Heart right ventricle (tissue), 16 donors: Measurements from ENCODE around the gene PHYHD1. TPM values are rescaled to one million over a fixed set of nuclear protein-coding genes. Genes with fewer than 3 reads are reported as not detected.

Experiments used
- ATAC-seq, 8 donors: fragments of 200-7000 bp; cut with Tn5 transposase; one replicate each; pipeline ENCODE4 v1.9.1; 2020; ENCODE audit warnings: mild to moderate bottlenecking in 8 of 8, moderate library complexity in 8 of 8, moderate number of reproducible peaks in 1 of 8
- DNase-seq, 2 donors: peaks; one replicate each; pipeline ENCODE4 v3.0.0-alpha.2; 2020
- H3K27ac ChIP-seq, 10 donors: fragments of 200-600 bp; sonication (generic) in 2 of 10; one replicate each; pipeline versions ENCODE4 v1.5.0 to v1.8.0; 2020 to 2022; ENCODE audit warnings: mild to moderate bottlenecking in 3 of 10
- H3K27me3 ChIP-seq, 7 donors: fragments of 200-600 bp; one replicate each; pipeline ENCODE4 v1.8.0; 2021 to 2022; ENCODE audit warnings: mild to moderate bottlenecking in 2 of 7
- H3K36me3 ChIP-seq, 9 donors: fragments of 200-600 bp; sonication (generic) in 1 of 9; one replicate each; pipeline versions ENCODE4 v1.5.0 to v1.8.0; 2020 to 2022; ENCODE audit warnings: mild to moderate bottlenecking in 2 of 9
- H3K4me1 ChIP-seq, 9 donors: fragments of 200-600 bp; sonication (generic) in 1 of 9; one replicate each; pipeline versions ENCODE4 v1.5.0 to v1.8.0; 2020 to 2022; ENCODE audit warnings: mild to moderate bottlenecking in 4 of 9
- H3K4me3 ChIP-seq, 10 donors: fragments of 200-600 bp; sonication (generic) in 2 of 10; one replicate each; pipeline versions ENCODE4 v1.5.0 to v1.8.0; 2020 to 2022; ENCODE audit warnings: mild to moderate bottlenecking in 7 of 10, moderate library complexity in 2 of 10
- H3K9me3 ChIP-seq, 11 donors: fragments of 200-600 bp in 10 of 11; sonication (generic) in 2 of 11; one replicate each; pipeline versions ENCODE4 v1.5.0 to v1.8.0; 2013 to 2022; ENCODE audit warnings: mild to moderate bottlenecking in 2 of 11, control low read depth in 1 of 11, moderate library complexity in 1 of 11
- WGBS, 2 donors: extraction: QIAGEN DNeasy Blood & Tissue Kit; methylation state at CpG; one replicate each; pipeline ENCODE4 v1.1.7; 2013; ENCODE audit warnings: inconsistent platforms in 1 of 2; 5-methylcytosine and 5-hydroxymethylcytosine counted together
- intact Hi-C, 10 donors: fragments of 100-400 bp; cut with DNase I; formaldehyde crosslinking; loops; one replicate each; pipeline versions ENCODE4 v1.11.1 to v1.14.2; 2022
- polyA plus RNA-seq, 2 donors: library from polyadenylated mRNA; stranded (reverse); fragments of 200-250 nt; gene quantifications; one replicate each; pipeline ENCODE4 v1.2.3, GENCODE V29; 2013
- total RNA-seq, 10 donors: library from RNA; stranded (reverse); fragmentation: NEBNext Ultra II Directional in 3 of 10; extraction: Animal tissue kit (Norgen Biotek cat#: 25700) in 3 of 10; gene quantifications; one replicate each; pipeline versions ENCODE4 v1.2.1 to v1.2.4, GENCODE V29; 2021 to 2023
- TF ChIP-seq, protein P1 (sequence below), 9 donors: fragments of 200-600 bp; sonication (generic) in 2 of 9; IDR thresholded peaks; one replicate each; pipeline versions ENCODE4 v1.5.0 to v1.8.0; 2021 to 2022; ENCODE audit warnings: antibody characterized with exemption in 9 of 9, mild to moderate bottlenecking in 5 of 9, moderate library complexity in 1 of 9
- donor health status: Arrhythmogenic right ventricular cardiomyopathy.
- donor health status: ischemic (EF 13 %, LVEDD 7.1; RV severe dilation, severe dysfunction).
- donor health status: healthy with polysubstance abuse.
- donor health status: DM: no; HTN: yes; CAD: no.
- donor health status: DM: no; HTN: no; CAD: no.
- donor health status: ischemic (EF 25% LVEDD 6.9; RV normal size, moderate dysfunction).
- donor health status: ischemic (EF 25% LVEDD 5.7; RV mildly dilated, moderate dysfunction).
- donor health status: healthy.
- donor health status: DM: yes; HTN: yes; CAD: no.
- donor health status: Ischemic cardiomyopathy.
- donor health status: ischemic (EF 35%, LVEDD 5.7; RV mildly dilated, moderate dysfunction).
- donor health status: nonischemic (EF 11% LVEDD 7.7; RV severe dilation, severe dysfunction).
- donor health status: DM: yes; HTN: yes; CAD: no.
- donor health status: PGD.
- donor health status: ischemic (EF 29% LVEDD 5.4; RV normal size, mild dysfunction).
- donor health status: nonischemic (EF 23%, LVEDD 6.1; RV moderate dilation, normal function).

The PHYHD1 gene
- total and polyA plus RNA-seq, 12 donors, result 14.7 to 49.2 (median 24.2) TPM

DNA sequence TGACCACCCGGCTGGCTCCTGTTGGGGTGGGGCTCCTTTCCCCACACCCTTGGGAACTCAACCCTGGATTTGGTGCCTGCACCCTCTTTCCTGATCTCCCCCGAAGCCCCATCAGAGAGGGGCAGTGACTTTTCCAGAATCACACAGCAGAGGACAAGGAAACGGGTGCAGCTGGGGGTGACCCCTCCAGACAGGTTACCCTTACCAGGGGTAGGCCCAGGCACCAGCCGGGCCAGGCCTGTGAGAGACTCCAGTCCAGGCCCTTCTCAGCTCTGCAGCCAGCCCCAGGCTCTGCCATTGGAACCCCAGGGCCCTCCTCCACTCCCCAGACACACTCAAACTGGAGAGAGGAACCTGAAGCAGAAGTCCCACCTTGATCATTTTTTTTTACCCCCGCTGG is 19.0 kb upstream of the PHYHD1 start:
- peak in 3 of 8 donors; percentile 4 to 23 (median 7) for ATAC-seq
- peaks cover 0 to 51% (median 9%) of the 10 kb centered on the region in 9 donors for H3K36me3 ChIP-seq
- 79 to 83% methylated on average over 5 of the region's 5 CpGs for WGBS, 2 donors

DNA sequence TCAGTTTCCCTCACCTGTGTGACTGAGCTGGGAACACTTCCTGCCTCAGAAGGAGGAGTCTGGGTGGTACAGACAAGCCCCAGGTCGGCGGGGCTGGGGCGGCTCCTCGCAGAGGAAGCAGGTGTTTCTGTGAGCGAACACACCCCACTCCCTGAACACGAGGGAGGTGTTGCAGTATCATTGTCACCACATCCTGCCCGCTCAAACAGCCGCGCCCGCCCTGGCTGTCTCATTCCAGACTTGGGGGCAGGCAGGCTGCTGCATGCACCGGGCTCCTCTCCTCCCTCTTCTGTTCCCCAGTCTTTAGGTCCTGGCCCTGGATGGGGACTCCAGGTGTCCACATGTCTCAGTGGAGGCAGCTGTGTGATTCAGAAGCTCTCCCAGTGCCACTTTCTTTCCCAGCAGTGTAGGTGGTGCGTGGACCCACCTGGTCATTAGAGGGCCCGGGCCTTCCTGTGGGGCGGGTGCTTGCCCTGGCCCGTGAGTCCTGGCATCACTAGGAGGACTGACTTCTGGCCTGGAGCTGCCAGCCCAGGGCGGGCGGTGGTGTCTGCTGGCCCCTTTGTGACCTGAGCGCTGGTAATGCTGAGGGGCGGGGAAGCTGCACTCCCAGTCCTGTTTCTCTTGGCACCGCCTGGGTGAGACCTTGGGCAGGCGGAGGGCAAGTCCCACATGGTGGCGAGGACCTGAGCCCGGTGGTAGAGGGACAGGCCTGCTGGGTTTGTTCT is 18.3 kb upstream of the PHYHD1 start:
- Histone ChIP-seq H3K4me1 (peaks cover 15 to 69% (median 52%) of the 10 kb centered on the region in 9 donors), H3K27ac (peak overlapping the region in 9 of 10 donors; percentile 60 to 86 (median 72)), H3K36me3 (peaks cover 0 to 51% (median 8%) of the 10 kb centered on the region in 9 donors), H3K4me3 (no peak overlapping the region), H3K27me3 (no peaks in the 10 kb centered on the region), H3K9me3 (no peaks in the 10 kb centered on the region)
- WGBS, 2 donors, result 65 to 72% methylated on average over 22 to 23 of the region's 23 CpGs
- ATAC-seq (peak; percentile 39 to 83 (median 67)), DNase-seq (peak in 1 of 2 donors; percentile 64)
- intact Hi-C loops, result no loop called here
- TF ChIP-seq, protein P1, sequence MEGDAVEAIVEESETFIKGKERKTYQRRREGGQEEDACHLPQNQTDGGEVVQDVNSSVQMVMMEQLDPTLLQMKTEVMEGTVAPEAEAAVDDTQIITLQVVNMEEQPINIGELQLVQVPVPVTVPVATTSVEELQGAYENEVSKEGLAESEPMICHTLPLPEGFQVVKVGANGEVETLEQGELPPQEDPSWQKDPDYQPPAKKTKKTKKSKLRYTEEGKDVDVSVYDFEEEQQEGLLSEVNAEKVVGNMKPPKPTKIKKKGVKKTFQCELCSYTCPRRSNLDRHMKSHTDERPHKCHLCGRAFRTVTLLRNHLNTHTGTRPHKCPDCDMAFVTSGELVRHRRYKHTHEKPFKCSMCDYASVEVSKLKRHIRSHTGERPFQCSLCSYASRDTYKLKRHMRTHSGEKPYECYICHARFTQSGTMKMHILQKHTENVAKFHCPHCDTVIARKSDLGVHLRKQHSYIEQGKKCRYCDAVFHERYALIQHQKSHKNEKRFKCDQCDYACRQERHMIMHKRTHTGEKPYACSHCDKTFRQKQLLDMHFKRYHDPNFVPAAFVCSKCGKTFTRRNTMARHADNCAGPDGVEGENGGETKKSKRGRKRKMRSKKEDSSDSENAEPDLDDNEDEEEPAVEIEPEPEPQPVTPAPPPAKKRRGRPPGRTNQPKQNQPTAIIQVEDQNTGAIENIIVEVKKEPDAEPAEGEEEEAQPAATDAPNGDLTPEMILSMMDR (IDR thresholded peaks at IDR 0.05), result no peak

More for the DNA sequence above, 19.0 kb upstream of the PHYHD1 start:
- Histone ChIP-seq H3K4me3 (no peak overlapping the region), H3K27me3 (no peaks in the 10 kb centered on the region), H3K27ac (peak overlapping the region; percentile 58 to 86 (median 71)), H3K4me1 (peaks cover 15 to 62% (median 52%) of the 10 kb centered on the region in 9 donors), H3K9me3 (no peaks in the 10 kb centered on the region)
- TF ChIP-seq, protein P1 (IDR thresholded peaks at IDR 0.05), result no peak
- DNase-seq, result no peak
- intact Hi-C loops, result no loop called here

DNA sequence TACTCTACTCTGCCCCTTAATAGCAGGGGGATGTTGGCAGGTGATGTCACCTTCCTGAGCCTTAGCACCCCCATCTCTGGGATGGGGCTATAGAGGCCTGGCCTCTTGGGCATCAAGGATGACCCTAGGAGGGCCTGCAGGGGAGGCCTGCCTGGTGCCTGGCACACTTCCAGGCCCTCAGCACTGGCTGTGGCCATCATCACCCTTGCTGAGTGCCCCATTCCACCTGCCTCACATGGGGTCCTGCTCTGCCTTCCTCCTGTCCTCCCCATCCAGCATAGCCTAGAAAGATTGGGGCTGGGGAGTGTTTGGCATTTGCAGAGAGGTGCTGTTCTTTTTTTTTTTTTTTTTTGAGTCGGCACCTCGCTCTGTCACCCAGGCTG is 17.7 kb upstream of the PHYHD1 start:
- Histone ChIP-seq H3K27me3 (no peaks in the 10 kb centered on the region), H3K36me3 (peaks cover 2 to 54% (median 12%) of the 10 kb centered on the region in 9 donors), H3K4me3 (no peak overlapping the region), H3K9me3 (no peaks in the 10 kb centered on the region), H3K27ac (peak overlapping the region in 9 of 10 donors; percentile 60 to 86 (median 72)), H3K4me1 (peaks cover 15 to 68% (median 52%) of the 10 kb centered on the region in 9 donors)
- ATAC-seq (peak in 1 of 8 donors; percentile 7), DNase-seq (no peak)
- 92 to 100% methylated on average over 2 of the region's 2 CpGs for WGBS, 2 donors
- TF ChIP-seq, protein P1 (IDR thresholded peaks at IDR 0.05), result no peak
- intact Hi-C loops, result no loop called here

DNA sequence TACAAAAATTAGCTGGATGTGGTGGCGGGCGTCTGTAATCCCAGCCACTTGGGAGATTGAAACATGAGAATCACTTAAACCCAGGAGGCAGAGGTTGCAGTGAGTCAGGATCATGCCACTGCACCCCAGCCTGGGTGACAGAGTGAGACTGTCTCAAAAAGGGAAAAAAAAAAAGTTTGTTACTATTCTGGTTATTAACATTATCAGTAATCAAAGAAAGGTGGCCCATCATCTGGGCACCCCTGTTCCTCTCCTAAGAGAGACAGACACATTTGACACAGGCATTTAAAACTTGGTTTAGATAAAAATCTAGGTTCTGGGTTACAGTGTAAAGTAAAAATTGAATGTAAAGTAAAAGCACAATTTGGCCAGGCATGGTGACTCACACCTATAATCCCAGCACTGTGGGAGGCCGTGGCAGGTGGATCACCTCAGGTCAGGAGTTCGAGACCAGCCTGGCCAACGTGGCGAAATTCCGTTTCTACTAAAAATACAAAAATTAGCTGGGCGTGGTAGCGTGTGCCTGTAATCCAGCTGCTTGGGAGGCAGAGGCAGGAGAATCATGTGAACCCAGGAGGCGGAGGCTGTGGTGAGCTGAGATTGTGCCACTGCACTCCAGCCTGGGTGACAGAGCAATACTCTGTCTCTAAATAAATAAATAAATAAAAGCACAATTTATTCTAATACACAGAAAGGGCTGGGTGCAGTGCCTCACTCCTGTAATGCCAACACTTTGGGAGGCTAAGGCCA is 16.7 kb upstream of the PHYHD1 start:
- H3K4me3 ChIP-seq, result no peak overlapping the region
- TF ChIP-seq, protein P1 (IDR thresholded peaks at IDR 0.05), result no peak
- 97% methylated on average over 10 of the region's 10 CpGs for WGBS, 2 donors
- intact Hi-C loops, result no loop called here
- H3K27me3 ChIP-seq, result no peaks in the 10 kb centered on the region
- ATAC-seq (no peak), DNase-seq (no peak)
- peaks cover 15 to 61% (median 43%) of the 10 kb centered on the region in 9 donors for H3K4me1 ChIP-seq
- H3K36me3 ChIP-seq, result peaks cover 5 to 54% (median 21%) of the 10 kb centered on the region in 9 donors
- H3K27ac ChIP-seq, result peak overlapping the region in 3 of 10 donors; percentile 9 to 41 (median 17)
- no peaks in the 10 kb centered on the region for H3K9me3 ChIP-seq
